ENCODE results near the gene OR8J3. TPM values are rescaled to one million over a fixed set of nuclear protein-coding genes. Genes with fewer than 3 reads are reported as not detected.

The OR8J3 gene
- total and polyA plus RNA-seq, 5 donors = not detected

DNA sequence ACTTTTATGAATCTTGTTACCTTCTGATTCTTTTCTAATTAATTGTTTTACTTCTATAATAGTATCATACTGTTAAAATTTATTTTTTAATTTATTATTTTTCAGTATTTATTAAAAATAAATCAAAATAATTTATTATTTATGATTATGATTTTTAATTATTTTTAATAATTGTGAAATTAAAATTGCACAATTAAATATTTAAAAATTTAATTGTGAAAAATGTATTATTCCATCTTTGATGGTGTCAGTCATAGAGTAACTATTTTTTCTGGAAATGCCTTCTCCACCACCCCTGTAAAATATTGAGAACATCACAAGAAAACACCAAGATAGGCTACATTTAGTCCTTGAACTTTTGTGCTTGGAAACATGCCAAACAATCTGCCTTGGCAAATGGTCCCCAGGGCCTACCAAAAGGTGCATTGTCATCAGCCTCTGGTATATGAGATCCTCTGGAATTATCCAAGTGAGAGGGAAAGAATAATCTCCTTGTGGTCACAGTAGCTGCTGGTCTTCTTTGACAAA, 36.7 kb downstream of the OR8J3 start, which contains the start of gene OR8H2:
Gene OR8H2 (plus strand): TSS at position 478 of the 528 bp plus-strand sequence. CDS start 1,356 bp downstream, outside the sequence.
- no peak within 1 kb of the TSS for H3K4me3 ChIP-seq (ENCODE audit: low read length)
- no peaks in the 10 kb centered on the region for H3K4me1 ChIP-seq (ENCODE audit: control insufficient read depth, insufficient read depth, low read length)
- H3K9me3 ChIP-seq (ENCODE audit: control insufficient read depth, low read length) = no peaks in the 10 kb centered on the region
- no peaks in the 10 kb centered on the region for H3K27me3 ChIP-seq (ENCODE audit: control insufficient read depth, insufficient read depth)
- no peak for ATAC-seq
- intact Hi-C loops (cut with DNase I) = no loop called here
- DNase-seq = no peak
- H3K27ac ChIP-seq (ENCODE audit: low read length) = no peak within 1 kb of the TSS

DNA sequence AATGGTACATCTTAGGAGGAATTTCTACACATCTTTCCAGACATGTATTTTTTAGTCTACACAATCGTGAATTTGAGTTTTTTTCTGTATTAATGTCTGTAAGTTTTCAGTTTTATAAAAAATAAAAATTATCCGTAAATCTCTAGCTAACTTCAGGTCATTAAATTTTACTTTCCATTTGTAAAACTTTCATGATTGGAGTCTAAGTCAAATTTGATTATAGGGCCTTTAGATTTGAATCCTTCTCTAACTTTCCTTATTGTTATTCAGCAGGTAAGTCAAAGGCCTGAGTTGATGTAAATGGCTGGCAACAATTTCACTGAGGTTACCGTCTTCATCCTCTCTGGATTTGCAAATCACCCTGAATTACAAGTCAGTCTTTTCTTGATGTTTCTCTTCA, 47.0 kb downstream of the OR8J3 start, which contains the start of gene OR8I2:
Gene OR8I2 (plus strand): TSS at position 301 of the 400 bp plus-strand sequence. CDS start 0 bp downstream, at position 301.
- intact Hi-C loops (cut with DNase I) = no loop called here
- 76% methylated on average over 3 of the region's 3 CpGs for WGBS
- H3K4me3 ChIP-seq (ENCODE audit: low read length) = no peak within 1 kb of the TSS
- H3K27ac ChIP-seq (ENCODE audit: low read length) = no peak within 1 kb of the TSS
- no peaks in the 10 kb centered on the region for H3K9me3 ChIP-seq (ENCODE audit: control insufficient read depth, low read length)
- DNase-seq (no peak), ATAC-seq (no peak)
- H3K4me1 ChIP-seq (ENCODE audit: control insufficient read depth, insufficient read depth, low read length) = no peaks in the 10 kb centered on the region
- H3K27me3 ChIP-seq (ENCODE audit: control insufficient read depth, insufficient read depth) = no peaks in the 10 kb centered on the region

DNA sequence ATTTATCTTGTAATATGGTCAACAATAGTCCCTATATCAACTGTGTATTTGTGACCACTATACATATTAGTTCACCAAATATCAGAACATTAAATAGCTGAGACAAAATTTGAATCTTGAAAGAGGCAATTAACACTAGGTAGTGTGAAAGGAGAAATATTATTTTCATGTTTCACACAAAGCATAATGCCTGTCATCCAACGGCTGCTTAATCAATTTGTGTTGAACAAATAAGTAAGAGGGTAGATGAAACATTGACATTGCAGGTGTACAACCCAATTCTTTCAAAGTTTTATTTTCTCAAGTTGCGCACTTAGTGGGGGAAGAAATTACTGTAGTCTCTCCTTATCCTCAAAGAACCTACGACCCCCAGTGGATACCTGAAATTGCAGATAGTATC, 50.3 kb downstream of the OR8J3 start:
- Histone ChIP-seq H3K4me1 (ENCODE audit: control insufficient read depth, insufficient read depth, low read length) (no peaks in the 10 kb centered on the region), H3K27me3 (ENCODE audit: control insufficient read depth, insufficient read depth) (no peaks in the 10 kb centered on the region), H3K4me3 (ENCODE audit: low read length) (no peak overlapping the region), H3K27ac (ENCODE audit: low read length) (no peak overlapping the region), H3K9me3 (ENCODE audit: control insufficient read depth, low read length) (no peaks in the 10 kb centered on the region)
- 81% methylated on average over 3 of the region's 3 CpGs for whole genome bisulfite sequencing
- no peak for DNase-seq
- no peak for ATAC-seq
- intact Hi-C loops (cut with DNase I) = no loop called here

Other genes starting within 250 kb of the OR8J3 start
- gene OR5W2, start 225.6 kb downstream of the OR8J3 start, total RNA-seq = not detected
- not detected for gene OR5W2, start 225.6 kb downstream of the OR8J3 start, polyA plus RNA-seq
- gene OR5I1, start 203.8 kb downstream of the OR8J3 start, total RNA-seq = not detected
- not detected for gene OR5I1, start 203.8 kb downstream of the OR8J3 start, polyA plus RNA-seq
- not detected for gene OR10AG1, start 170.3 kb downstream of the OR8J3 start, total RNA-seq
- not detected for gene OR10AG1, start 170.3 kb downstream of the OR8J3 start, polyA plus RNA-seq
- gene OR5F1, start 145.6 kb downstream of the OR8J3 start, total RNA-seq = not detected
- not detected for gene OR5F1, start 145.6 kb downstream of the OR8J3 start, polyA plus RNA-seq
- not detected for gene OR5AS1, start 112.5 kb downstream of the OR8J3 start, total RNA-seq
- not detected for gene OR5AS1, start 112.5 kb downstream of the OR8J3 start, polyA plus RNA-seq
- gene OR8I2, start 46.9 kb downstream of the OR8J3 start, total RNA-seq = not detected
- not detected for gene OR8I2, start 46.9 kb downstream of the OR8J3 start, polyA plus RNA-seq
- not detected for gene OR8H2, start 36.5 kb downstream of the OR8J3 start, total RNA-seq
- gene OR8H2, start 36.5 kb downstream of the OR8J3 start, polyA plus RNA-seq = not detected
- not detected for gene OR8H3, start 17.8 kb downstream of the OR8J3 start, total RNA-seq
- gene OR8H3, start 17.8 kb downstream of the OR8J3 start, polyA plus RNA-seq = not detected
- gene OR8K5, start 20.1 kb upstream of the OR8J3 start, total RNA-seq = not detected
- gene OR8K5, start 20.1 kb upstream of the OR8J3 start, polyA plus RNA-seq = not detected
- not detected for gene OR5J2, start 36.4 kb upstream of the OR8J3 start, total RNA-seq
- gene OR5J2, start 36.4 kb upstream of the OR8J3 start, polyA plus RNA-seq = not detected
- not detected for gene OR5T2, start 94.1 kb upstream of the OR8J3 start, total RNA-seq
- not detected for gene OR5T2, start 94.1 kb upstream of the OR8J3 start, polyA plus RNA-seq
- not detected for gene OR5T3, start 112.1 kb upstream of the OR8J3 start, total RNA-seq
- not detected for gene OR5T3, start 112.1 kb upstream of the OR8J3 start, polyA plus RNA-seq
- not detected for gene OR5T1, start 134.0 kb upstream of the OR8J3 start, total RNA-seq
- gene OR5T1, start 134.0 kb upstream of the OR8J3 start, polyA plus RNA-seq = not detected
- not detected for gene OR8H1, start 152.1 kb upstream of the OR8J3 start, total RNA-seq
- gene OR8H1, start 152.1 kb upstream of the OR8J3 start, polyA plus RNA-seq = not detected
- not detected for gene OR8K3, start 174.9 kb upstream of the OR8J3 start, total RNA-seq
- not detected for gene OR8K3, start 174.9 kb upstream of the OR8J3 start, polyA plus RNA-seq
- gene OR8K1, start 205.8 kb upstream of the OR8J3 start, total RNA-seq = not detected
- gene OR8K1, start 205.8 kb upstream of the OR8J3 start, polyA plus RNA-seq = not detected
- gene OR8J1, start 214.1 kb upstream of the OR8J3 start, total RNA-seq = not detected
- gene OR8J1, start 214.1 kb upstream of the OR8J3 start, polyA plus RNA-seq = not detected
- gene OR8U1, start 235.4 kb upstream of the OR8J3 start, total RNA-seq = not detected
- not detected for gene OR8U1, start 235.4 kb upstream of the OR8J3 start, polyA plus RNA-seq

All from right cardiac atrium (tissue), 5 donors.